Measurements from ENCODE around the gene ROBO1. TPM values are rescaled to one million over a fixed set of nuclear protein-coding genes. Genes with fewer than 3 reads are reported as not detected.

ROBO1 gene
- total RNA-seq, 2 donors from 2014 or later = not detected

- ATAC-seq = no peak
- Mint-ChIP-seq H3K4me1 (no peaks in the 10 kb centered on the region), H3K36me3 (ENCODE audit: low read depth) (no peaks in the 10 kb centered on the region), H3K4me3 (no peak overlapping the region), H3K27me3 (no peaks in the 10 kb centered on the region), H3K27ac (no peak overlapping the region)
- DNase-seq = no peak
- no peaks in the 10 kb centered on the region for H3K9me3 ChIP-seq (ENCODE audit: control insufficient read depth, low read length, poor library complexity, severe bottlenecking)
Observed at GRCh38 chr3:78957456-78957855, 810.3 kb downstream of the ROBO1 start.

GRCh38 chr3:78951342-78951945, 816.4 kb downstream of the ROBO1 start:
- DNase-seq = no peak
- H3K4me3 Mint-ChIP-seq = no peak overlapping the region
- no peak overlapping the region for H3K27ac Mint-ChIP-seq
- no peaks in the 10 kb centered on the region for H3K27me3 Mint-ChIP-seq
- no peaks in the 10 kb centered on the region for H3K9me3 ChIP-seq (ENCODE audit: control insufficient read depth, low read length, poor library complexity, severe bottlenecking)
- no peak for ATAC-seq
- no peaks in the 10 kb centered on the region for H3K36me3 Mint-ChIP-seq (ENCODE audit: low read depth)
- H3K4me1 Mint-ChIP-seq = no peaks in the 10 kb centered on the region

DNA sequence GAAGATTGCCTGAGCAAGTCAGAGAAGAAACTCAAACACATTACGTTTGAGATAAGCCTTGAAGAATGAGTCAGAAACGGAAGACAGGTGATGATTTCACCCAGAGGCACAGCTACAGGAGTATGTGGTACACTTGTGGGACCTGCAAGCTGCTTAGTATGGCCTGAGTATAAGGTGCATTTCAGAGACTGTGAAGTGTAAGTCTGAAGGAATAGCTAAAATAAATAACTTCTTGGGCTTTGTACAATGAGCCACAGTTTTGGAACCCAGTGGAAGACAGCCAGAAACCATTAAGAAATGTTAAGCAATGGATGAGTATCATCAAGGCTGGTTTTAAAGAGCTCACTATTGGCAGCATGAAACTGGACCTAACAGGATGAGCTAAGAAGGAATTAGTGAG, 826.2 kb downstream of the ROBO1 start:
- no peaks in the 10 kb centered on the region for H3K9me3 ChIP-seq (ENCODE audit: control insufficient read depth, low read length, poor library complexity, severe bottlenecking)
- ATAC-seq (no peak), DNase-seq (no peak)
- H3K4me3 Mint-ChIP-seq = no peak overlapping the region
- H3K27ac Mint-ChIP-seq = no peak overlapping the region
- H3K36me3 Mint-ChIP-seq (ENCODE audit: low read depth) = no peaks in the 10 kb centered on the region
- no peaks in the 10 kb centered on the region for H3K27me3 Mint-ChIP-seq
- no peaks in the 10 kb centered on the region for H3K4me1 Mint-ChIP-seq

DNA sequence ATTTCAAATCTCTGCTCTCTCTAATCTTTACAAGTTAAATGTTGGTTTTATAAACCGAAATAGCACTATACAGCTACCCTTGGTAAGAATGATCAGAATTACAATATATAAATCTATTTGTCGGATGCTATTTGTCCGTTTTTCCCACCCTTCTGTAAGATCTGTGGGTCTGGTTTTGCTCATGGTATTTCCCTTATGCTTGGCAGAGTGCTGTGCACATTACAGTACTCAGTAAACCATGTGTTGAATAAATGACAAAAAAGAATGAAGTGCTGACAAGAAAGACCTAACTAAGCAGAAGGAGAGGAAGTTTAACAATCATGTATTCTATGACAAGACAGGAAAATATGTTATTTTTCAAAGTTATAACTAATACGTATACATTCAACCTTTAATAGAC, 827.2 kb downstream of the ROBO1 start:
- Mint-ChIP-seq H3K4me1 (no peaks in the 10 kb centered on the region), H3K36me3 (ENCODE audit: low read depth) (no peaks in the 10 kb centered on the region), H3K27ac (no peak overlapping the region), H3K4me3 (no peak overlapping the region), H3K27me3 (no peaks in the 10 kb centered on the region)
- no peak for DNase-seq
- no peaks in the 10 kb centered on the region for H3K9me3 ChIP-seq (ENCODE audit: control insufficient read depth, low read length, poor library complexity, severe bottlenecking)
- ATAC-seq = no peak

DNA sequence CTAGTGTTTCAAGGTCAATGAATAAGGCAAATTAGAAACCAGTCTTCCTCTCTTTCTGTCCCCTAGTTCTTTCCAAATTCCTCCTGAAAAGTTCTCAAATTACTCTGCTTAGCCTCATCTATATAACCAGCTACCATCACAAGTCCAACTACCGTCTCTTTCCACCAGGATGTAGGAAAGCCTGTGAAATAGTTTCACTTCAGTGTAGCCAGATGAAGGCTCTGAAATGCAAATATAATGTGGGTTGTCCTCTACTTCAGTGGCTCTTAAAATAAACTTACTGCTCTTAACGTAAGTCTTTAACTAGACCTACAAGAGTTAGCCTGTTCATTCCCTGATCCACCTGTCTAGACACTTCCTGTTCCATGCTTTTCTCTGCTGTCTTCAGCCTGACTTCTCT, 827.7 kb downstream of the ROBO1 start:
- Mint-ChIP-seq H3K4me1 (no peaks in the 10 kb centered on the region), H3K27ac (no peak overlapping the region), H3K27me3 (no peaks in the 10 kb centered on the region), H3K36me3 (ENCODE audit: low read depth) (no peaks in the 10 kb centered on the region), H3K4me3 (no peak overlapping the region)
- DNase-seq = no peak
- no peaks in the 10 kb centered on the region for H3K9me3 ChIP-seq (ENCODE audit: control insufficient read depth, low read length, poor library complexity, severe bottlenecking)
- no peak for ATAC-seq

DNA sequence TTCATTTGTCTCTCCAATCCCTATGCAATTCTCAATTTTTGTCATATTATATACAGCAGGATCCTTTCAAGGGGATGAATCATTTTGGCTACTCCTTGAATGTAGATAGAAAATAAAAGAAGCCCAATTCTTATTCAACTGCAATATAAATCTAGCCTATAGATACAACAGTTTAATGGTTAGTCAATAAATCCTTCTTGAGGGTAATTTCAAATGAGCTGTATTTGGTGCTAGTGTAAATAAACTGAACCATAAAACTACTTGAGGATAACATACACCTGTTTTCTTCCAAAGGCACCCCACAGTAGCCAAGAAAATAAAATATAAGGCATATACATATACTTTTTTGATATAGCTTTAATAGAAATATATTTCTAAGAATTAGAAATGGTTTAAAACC, 830.3 kb downstream of the ROBO1 start:
- H3K4me1 Mint-ChIP-seq = no peaks in the 10 kb centered on the region
- H3K27me3 Mint-ChIP-seq = no peaks in the 10 kb centered on the region
- H3K9me3 ChIP-seq (ENCODE audit: control insufficient read depth, low read length, poor library complexity, severe bottlenecking) = no peaks in the 10 kb centered on the region
- ATAC-seq (no peak), DNase-seq (no peak)
- H3K4me3 Mint-ChIP-seq = no peak overlapping the region
- no peak overlapping the region for H3K27ac Mint-ChIP-seq
- no peaks in the 10 kb centered on the region for H3K36me3 Mint-ChIP-seq (ENCODE audit: low read depth)

GRCh38 chr3:78927759-78928158, 840.0 kb downstream of the ROBO1 start:
- H3K27ac Mint-ChIP-seq = no peak overlapping the region
- no peaks in the 10 kb centered on the region for H3K27me3 Mint-ChIP-seq
- DNase-seq (no peak), ATAC-seq (no peak)
- H3K36me3 Mint-ChIP-seq (ENCODE audit: low read depth) = no peaks in the 10 kb centered on the region
- H3K4me3 Mint-ChIP-seq = no peak overlapping the region
- H3K9me3 ChIP-seq (ENCODE audit: control insufficient read depth, low read length, poor library complexity, severe bottlenecking) = no peaks in the 10 kb centered on the region
- no peaks in the 10 kb centered on the region for H3K4me1 Mint-ChIP-seq

- Mint-ChIP-seq H3K36me3 (ENCODE audit: low read depth) (no peaks in the 10 kb centered on the region), H3K4me3 (no peak overlapping the region), H3K27me3 (no peaks in the 10 kb centered on the region), H3K4me1 (no peaks in the 10 kb centered on the region), H3K27ac (no peak overlapping the region)
- ATAC-seq (no peak), DNase-seq (no peak)
- no peaks in the 10 kb centered on the region for H3K9me3 ChIP-seq (ENCODE audit: control insufficient read depth, low read length, poor library complexity, severe bottlenecking)
Observed at GRCh38 chr3:78926523-78926922, 841.3 kb downstream of the ROBO1 start.

DNA sequence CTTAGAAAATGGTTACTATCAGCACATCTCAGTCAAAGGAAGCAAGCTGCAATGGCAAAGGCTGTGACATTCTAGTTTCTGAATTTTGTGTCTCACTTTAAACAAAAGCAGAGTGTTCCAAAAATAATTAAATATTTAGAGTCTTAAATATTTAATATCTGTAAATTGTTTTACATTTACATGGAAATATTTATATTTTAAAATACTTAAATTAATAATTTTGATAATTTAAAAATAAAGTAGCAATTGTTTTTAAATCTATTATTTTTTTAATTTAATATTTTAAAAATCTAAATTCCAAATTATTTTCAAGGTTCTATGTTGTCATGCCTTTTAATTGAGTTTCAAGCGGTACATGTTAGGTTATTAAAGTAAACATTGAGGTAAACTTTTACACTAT, 843.1 kb downstream of the ROBO1 start:
- Mint-ChIP-seq H3K4me3 (no peak overlapping the region), H3K27me3 (no peaks in the 10 kb centered on the region), H3K27ac (no peak overlapping the region), H3K4me1 (no peaks in the 10 kb centered on the region), H3K36me3 (ENCODE audit: low read depth) (no peaks in the 10 kb centered on the region)
- DNase-seq (no peak), ATAC-seq (no peak)
- no peaks in the 10 kb centered on the region for H3K9me3 ChIP-seq (ENCODE audit: control insufficient read depth, low read length, poor library complexity, severe bottlenecking)

DNA sequence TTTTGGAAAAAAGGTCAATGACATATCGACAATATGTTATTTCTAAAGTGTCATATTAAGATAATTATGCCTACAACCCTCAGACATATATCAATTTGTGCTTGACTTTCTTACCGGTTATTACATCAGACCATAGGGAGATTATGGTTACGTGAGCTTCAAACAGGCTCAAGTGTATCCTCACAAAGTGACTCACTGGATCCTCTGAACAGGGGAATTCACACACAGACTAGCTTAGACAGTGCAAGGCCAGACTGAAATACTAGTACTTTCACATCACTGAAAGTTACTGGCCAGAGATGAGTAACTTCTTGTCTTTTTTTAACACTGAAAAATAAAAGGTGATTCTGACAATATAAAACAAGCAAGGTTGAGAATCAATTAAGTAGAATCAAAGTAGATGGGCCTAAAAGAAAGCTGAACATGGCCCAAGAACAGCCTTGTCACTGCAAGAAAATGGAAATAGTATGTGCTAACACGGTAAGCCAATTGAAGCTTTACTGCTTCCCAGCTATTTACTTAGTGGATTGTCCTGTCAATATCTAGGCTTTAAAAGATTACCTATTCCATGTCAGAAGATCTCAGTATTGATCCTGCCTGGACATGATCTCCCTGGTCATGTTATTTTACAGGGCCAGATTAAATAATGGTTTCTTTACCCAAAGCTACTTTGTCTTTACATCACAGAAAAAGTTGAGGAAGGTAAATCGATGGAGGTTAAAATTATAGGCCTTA, 848.6 kb downstream of the ROBO1 start:
- DNase-seq (no peak), ATAC-seq (no peak)
- Mint-ChIP-seq H3K36me3 (ENCODE audit: low read depth) (no peaks in the 10 kb centered on the region), H3K4me3 (no peak overlapping the region), H3K27me3 (no peaks in the 10 kb centered on the region), H3K27ac (no peak overlapping the region), H3K4me1 (no peaks in the 10 kb centered on the region)
- no peaks in the 10 kb centered on the region for H3K9me3 ChIP-seq (ENCODE audit: control insufficient read depth, low read length, poor library complexity, severe bottlenecking)

DNA sequence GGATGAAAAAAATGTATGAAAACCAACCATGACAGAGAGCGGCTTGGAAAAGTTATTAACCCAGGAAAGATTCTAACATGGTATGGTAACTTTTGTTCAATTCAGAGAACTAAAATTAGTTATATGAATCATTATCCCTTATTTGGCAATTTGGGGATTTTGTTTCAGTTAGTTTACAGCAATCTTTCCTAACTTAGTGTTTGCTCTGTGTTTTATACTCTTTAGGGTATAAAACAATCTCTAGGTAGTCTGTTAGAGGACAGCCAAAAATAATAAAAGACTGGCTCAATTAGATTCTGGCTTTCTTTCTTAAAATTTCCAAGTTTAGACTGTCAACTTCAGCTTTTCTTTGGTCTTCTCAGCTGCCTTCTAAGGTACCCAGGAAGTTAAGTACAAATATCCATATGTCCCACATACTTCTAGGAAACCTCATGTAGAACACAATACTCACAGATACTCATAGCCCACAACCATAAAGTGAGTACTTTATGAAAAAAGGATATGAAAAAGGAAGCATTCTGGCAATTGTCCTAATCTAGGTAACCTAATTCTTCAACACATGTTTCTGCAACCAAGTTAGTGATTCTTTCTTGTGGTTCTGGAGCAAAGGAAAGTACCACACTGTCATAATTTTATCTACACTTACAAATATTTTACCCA, 849.3 kb downstream of the ROBO1 start:
- H3K9me3 ChIP-seq (ENCODE audit: control insufficient read depth, low read length, poor library complexity, severe bottlenecking) = no peaks in the 10 kb centered on the region
- H3K27me3 Mint-ChIP-seq = no peaks in the 10 kb centered on the region
- no peaks in the 10 kb centered on the region for H3K36me3 Mint-ChIP-seq (ENCODE audit: low read depth)
- H3K4me1 Mint-ChIP-seq = no peaks in the 10 kb centered on the region
- no peak overlapping the region for H3K27ac Mint-ChIP-seq
- DNase-seq (no peak), ATAC-seq (no peak)
- no peak overlapping the region for H3K4me3 Mint-ChIP-seq

DNA sequence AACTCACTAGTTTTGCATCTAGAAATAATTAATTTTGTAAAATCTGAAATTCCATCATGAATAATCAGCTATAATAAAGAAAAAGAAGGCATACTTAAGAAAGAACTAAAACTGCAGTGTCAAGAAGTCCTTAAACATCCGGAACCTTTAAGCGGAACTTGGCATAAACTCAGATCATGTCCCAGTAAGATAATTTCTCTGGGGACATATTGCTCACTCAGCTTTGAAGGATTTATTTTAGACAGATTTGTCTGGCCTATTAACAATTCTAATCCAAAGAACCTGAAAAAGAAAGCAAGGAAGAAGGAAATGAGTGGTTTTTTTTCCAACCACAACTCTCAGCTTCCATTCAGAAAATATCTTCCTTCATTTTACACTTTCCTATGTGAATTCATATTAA, 850.3 kb downstream of the ROBO1 start:
- no peaks in the 10 kb centered on the region for H3K36me3 Mint-ChIP-seq (ENCODE audit: low read depth)
- no peaks in the 10 kb centered on the region for H3K4me1 Mint-ChIP-seq
- no peak overlapping the region for H3K4me3 Mint-ChIP-seq
- DNase-seq (no peak), ATAC-seq (no peak)
- no peaks in the 10 kb centered on the region for H3K9me3 ChIP-seq (ENCODE audit: control insufficient read depth, low read length, poor library complexity, severe bottlenecking)
- no peak overlapping the region for H3K27ac Mint-ChIP-seq
- no peaks in the 10 kb centered on the region for H3K27me3 Mint-ChIP-seq

DNA sequence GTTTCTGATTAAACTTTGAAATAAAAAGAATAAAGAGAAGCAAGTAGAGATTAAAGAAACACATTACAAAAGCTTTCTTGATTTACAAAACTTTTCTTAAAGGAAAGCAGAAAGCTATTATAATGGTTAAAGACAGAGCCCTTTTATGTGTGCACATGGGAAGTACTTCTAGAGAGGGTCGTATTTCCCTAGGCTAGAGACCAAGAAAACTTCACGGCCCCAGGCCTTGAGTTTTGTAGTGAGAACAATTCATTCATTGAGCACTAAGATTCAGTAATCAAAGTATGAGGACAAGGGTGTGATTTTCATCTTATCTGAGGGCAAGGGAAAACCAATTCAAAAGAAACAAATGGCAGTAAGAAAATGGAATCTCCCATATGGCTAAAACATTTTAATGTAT, 854.1 kb downstream of the ROBO1 start:
- H3K27me3 Mint-ChIP-seq = no peaks in the 10 kb centered on the region
- H3K9me3 ChIP-seq (ENCODE audit: control insufficient read depth, low read length, poor library complexity, severe bottlenecking) = no peaks in the 10 kb centered on the region
- no peaks in the 10 kb centered on the region for H3K36me3 Mint-ChIP-seq (ENCODE audit: low read depth)
- no peak for ATAC-seq
- H3K4me3 Mint-ChIP-seq = no peak overlapping the region
- H3K4me1 Mint-ChIP-seq = no peaks in the 10 kb centered on the region
- DNase-seq = no peak
- no peak overlapping the region for H3K27ac Mint-ChIP-seq

GRCh38 chr3:78912687-78913086, 855.1 kb downstream of the ROBO1 start:
- no peaks in the 10 kb centered on the region for H3K4me1 Mint-ChIP-seq
- no peaks in the 10 kb centered on the region for H3K36me3 Mint-ChIP-seq (ENCODE audit: low read depth)
- no peak overlapping the region for H3K27ac Mint-ChIP-seq
- DNase-seq (no peak), ATAC-seq (no peak)
- H3K9me3 ChIP-seq (ENCODE audit: control insufficient read depth, low read length, poor library complexity, severe bottlenecking) = no peaks in the 10 kb centered on the region
- no peaks in the 10 kb centered on the region for H3K27me3 Mint-ChIP-seq
- H3K4me3 Mint-ChIP-seq = no peak overlapping the region
